Measurements from ENCODE around the gene LONRF2.

Gene LONRF2

DNA sequence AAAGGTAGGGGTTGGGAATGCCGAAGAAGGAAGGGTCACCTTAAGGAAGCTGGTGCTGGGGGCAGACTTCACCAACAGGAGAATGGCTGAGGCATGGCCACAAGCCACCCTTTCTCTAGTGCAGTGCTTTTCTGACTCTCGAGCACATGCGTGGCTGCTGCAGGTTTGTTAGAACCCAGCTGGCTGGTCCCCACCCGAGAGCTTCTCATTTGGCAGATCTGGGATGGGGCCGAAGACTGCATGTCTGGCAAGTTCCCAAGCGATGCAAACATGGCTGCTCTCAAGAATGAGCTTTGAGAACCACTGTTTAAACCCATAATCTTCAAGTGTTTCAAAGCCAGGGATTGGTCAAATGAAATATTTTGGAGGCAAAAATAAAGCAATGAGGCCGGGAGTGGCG, 63.2 kb downstream of the LONRF2 start:
- TF ChIP-seq, protein P1, sequence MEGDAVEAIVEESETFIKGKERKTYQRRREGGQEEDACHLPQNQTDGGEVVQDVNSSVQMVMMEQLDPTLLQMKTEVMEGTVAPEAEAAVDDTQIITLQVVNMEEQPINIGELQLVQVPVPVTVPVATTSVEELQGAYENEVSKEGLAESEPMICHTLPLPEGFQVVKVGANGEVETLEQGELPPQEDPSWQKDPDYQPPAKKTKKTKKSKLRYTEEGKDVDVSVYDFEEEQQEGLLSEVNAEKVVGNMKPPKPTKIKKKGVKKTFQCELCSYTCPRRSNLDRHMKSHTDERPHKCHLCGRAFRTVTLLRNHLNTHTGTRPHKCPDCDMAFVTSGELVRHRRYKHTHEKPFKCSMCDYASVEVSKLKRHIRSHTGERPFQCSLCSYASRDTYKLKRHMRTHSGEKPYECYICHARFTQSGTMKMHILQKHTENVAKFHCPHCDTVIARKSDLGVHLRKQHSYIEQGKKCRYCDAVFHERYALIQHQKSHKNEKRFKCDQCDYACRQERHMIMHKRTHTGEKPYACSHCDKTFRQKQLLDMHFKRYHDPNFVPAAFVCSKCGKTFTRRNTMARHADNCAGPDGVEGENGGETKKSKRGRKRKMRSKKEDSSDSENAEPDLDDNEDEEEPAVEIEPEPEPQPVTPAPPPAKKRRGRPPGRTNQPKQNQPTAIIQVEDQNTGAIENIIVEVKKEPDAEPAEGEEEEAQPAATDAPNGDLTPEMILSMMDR (IDR thresholded peaks at IDR 0.05; ENCODE audit: insufficient read depth, low read length, missing control alignments): no peak
- no peak for DNase-seq (ENCODE audit: low read depth, low spot score)
- no peak overlapping the region for H3K4me3 ChIP-seq (ENCODE audit: low read depth, low read length)
- CTCF ChIA-PET: interaction anchor here (0.6 to 14.1 kb wide), 10 partner anchors 9 to 1610 kb away, joined by 3 to 504 read pairs (median 12); no protein-coding TSS in a partner anchor
- POLR2A ChIA-PET: no interaction called here

- no peak overlapping the region for H3K4me3 ChIP-seq (ENCODE audit: low read depth, low read length)
- CTCF ChIA-PET: interaction anchor here (0.6 to 14.1 kb wide), 8 partner anchors 8 to 700 kb away, joined by 3 to 504 read pairs (median 37); no protein-coding TSS in a partner anchor
- POLR2A ChIA-PET: no interaction called here
- DNase-seq (ENCODE audit: low read depth, low spot score): no peak
- TF ChIP-seq, protein P1 (IDR thresholded peaks at IDR 0.05; ENCODE audit: insufficient read depth, low read length, missing control alignments): no peak
These were observed 64.4 kb downstream of the LONRF2 start for GRCh38 chr2:100257939-100258338.

- ChIA-PET CTCF (interaction anchor here (1.0 to 14.1 kb wide), 5 partner anchors 7 to 698 kb away, joined by 3 to 504 read pairs (median 105); no protein-coding TSS in a partner anchor), POLR2A (no interaction called here)
- H3K4me3 ChIP-seq (ENCODE audit: low read depth, low read length): no peak overlapping the region
- TF ChIP-seq, protein P1 (IDR thresholded peaks at IDR 0.05; ENCODE audit: insufficient read depth, low read length, missing control alignments): no peak
- no peak for DNase-seq (ENCODE audit: low read depth, low spot score)
These were observed 65.5 kb downstream of the LONRF2 start for GRCh38 chr2:100256849-100257248.

GRCh38 chr2:100256416-100256815, 65.9 kb downstream of the LONRF2 start:
- POLR2A ChIA-PET: no interaction called here
- no peak overlapping the region for H3K4me3 ChIP-seq (ENCODE audit: low read depth, low read length)
- TF ChIP-seq, protein P1 (IDR thresholded peaks at IDR 0.05; ENCODE audit: insufficient read depth, low read length, missing control alignments): no peak
- no peak for DNase-seq (ENCODE audit: low read depth, low spot score)
- CTCF ChIA-PET: interaction anchor here (7.9 to 14.1 kb wide), 3 partner anchors 7 to 529 kb away, joined by 71 to 504 read pairs (median 105); no protein-coding TSS in a partner anchor

DNA sequence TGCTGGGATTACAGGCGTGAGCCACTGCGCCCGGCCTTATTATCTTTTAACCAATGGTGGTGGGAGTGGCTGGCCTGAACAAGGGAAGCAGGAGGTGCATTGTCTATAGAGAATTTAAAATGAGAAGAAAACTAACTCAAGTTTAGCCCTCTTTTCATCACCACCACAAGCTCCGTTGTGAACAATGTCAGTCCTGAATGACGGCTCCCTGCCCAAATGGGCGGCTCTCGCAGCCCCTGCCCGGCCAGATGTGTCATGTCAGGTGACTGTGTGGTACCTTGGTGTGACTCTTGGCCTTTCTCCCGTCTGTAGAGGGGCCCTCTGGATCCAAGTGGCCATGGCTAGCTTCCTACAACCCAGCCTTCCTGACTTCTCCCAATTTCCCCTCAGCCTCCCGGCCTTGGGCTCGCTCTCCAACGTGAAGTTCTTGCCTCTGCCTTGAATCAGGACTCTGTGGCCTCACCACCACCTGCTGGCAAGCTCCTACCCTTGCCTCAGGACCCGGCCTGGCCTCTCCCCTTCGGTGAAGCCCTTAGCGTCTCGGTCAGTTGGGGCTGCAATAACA, 67.6 kb downstream of the LONRF2 start:
- CTCF ChIA-PET: interaction anchor here (10.3 kb wide), 1 partner anchor 6 kb away, joined by 105 read pairs; no protein-coding TSS in a partner anchor
- no peak overlapping the region for H3K4me3 ChIP-seq (ENCODE audit: low read depth, low read length)
- DNase-seq (ENCODE audit: low read depth, low spot score): no peak
- POLR2A ChIA-PET: no interaction called here
- TF ChIP-seq, protein P1 (IDR thresholded peaks at IDR 0.05; ENCODE audit: insufficient read depth, low read length, missing control alignments): no peak

GRCh38 chr2:100253786-100254185, 68.5 kb downstream of the LONRF2 start:
- H3K4me3 ChIP-seq (ENCODE audit: low read depth, low read length): no peak overlapping the region
- DNase-seq (ENCODE audit: low read depth, low spot score): no peak
- POLR2A ChIA-PET: no interaction called here
- TF ChIP-seq, protein P1 (IDR thresholded peaks at IDR 0.05; ENCODE audit: insufficient read depth, low read length, missing control alignments): no peak
- CTCF ChIA-PET: interaction anchor here (10.3 kb wide), 1 partner anchor 7 kb away, joined by 105 read pairs; no protein-coding TSS in a partner anchor
